ENCODE measurements around the gene AHCYL1. TPM values are rescaled to one million over a fixed set of nuclear protein-coding genes. Genes with fewer than 3 reads are reported as not detected.

AHCYL1 gene
- total RNA-seq, 4 donors from 2014 or later: 82.6 to 102 (median 92.4) TPM

DNA sequence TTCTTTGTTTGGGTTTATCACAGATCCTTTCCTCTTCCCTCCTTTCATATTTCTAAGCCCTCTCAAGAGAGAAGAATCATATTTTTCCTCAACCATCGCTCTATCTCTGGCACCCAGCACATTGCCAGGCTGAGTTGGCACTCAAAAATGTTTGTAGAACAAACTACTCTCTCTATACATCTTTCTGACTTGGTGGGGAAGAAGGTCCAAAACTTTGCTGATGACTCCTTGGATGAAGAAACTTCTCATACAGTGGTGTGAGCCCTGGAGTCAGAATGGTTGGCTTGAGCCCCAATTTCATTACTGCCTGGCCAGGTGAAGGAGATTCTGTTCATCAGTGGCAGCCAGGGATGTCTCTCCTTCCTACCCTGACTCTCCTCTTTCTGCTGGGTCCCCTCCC is 74.0 kb downstream of the AHCYL1 start:
- Histone ChIP-seq H3K36me3 (peaks cover 0 to 69% of the 10 kb centered on the region in 2 donors), H3K4me1 (peaks cover 0 to 27% (median 6%) of the 10 kb centered on the region in 3 donors), H3K4me3 (no peak overlapping the region), H3K27me3 (no peaks in the 10 kb centered on the region), H3K9me3 (no peaks in the 10 kb centered on the region), H3K27ac (no peak overlapping the region)
- no peak for ATAC-seq
- 29 to 38% methylated on average over 1 of the region's 1 CpG for WGBS, 2 donors (ENCODE audit: low coverage in 1 of 2)
- TF ChIP-seq, protein P1, sequence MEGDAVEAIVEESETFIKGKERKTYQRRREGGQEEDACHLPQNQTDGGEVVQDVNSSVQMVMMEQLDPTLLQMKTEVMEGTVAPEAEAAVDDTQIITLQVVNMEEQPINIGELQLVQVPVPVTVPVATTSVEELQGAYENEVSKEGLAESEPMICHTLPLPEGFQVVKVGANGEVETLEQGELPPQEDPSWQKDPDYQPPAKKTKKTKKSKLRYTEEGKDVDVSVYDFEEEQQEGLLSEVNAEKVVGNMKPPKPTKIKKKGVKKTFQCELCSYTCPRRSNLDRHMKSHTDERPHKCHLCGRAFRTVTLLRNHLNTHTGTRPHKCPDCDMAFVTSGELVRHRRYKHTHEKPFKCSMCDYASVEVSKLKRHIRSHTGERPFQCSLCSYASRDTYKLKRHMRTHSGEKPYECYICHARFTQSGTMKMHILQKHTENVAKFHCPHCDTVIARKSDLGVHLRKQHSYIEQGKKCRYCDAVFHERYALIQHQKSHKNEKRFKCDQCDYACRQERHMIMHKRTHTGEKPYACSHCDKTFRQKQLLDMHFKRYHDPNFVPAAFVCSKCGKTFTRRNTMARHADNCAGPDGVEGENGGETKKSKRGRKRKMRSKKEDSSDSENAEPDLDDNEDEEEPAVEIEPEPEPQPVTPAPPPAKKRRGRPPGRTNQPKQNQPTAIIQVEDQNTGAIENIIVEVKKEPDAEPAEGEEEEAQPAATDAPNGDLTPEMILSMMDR (IDR thresholded peaks at IDR 0.05): no peak
- TF ChIP-seq EP300 (IDR thresholded peaks at IDR 0.05): no peak
- no peak for TF ChIP-seq POLR2AphosphoS5 (IDR thresholded peaks at IDR 0.05)
- no peak for TF ChIP-seq POLR2A (IDR thresholded peaks at IDR 0.05)

DNA sequence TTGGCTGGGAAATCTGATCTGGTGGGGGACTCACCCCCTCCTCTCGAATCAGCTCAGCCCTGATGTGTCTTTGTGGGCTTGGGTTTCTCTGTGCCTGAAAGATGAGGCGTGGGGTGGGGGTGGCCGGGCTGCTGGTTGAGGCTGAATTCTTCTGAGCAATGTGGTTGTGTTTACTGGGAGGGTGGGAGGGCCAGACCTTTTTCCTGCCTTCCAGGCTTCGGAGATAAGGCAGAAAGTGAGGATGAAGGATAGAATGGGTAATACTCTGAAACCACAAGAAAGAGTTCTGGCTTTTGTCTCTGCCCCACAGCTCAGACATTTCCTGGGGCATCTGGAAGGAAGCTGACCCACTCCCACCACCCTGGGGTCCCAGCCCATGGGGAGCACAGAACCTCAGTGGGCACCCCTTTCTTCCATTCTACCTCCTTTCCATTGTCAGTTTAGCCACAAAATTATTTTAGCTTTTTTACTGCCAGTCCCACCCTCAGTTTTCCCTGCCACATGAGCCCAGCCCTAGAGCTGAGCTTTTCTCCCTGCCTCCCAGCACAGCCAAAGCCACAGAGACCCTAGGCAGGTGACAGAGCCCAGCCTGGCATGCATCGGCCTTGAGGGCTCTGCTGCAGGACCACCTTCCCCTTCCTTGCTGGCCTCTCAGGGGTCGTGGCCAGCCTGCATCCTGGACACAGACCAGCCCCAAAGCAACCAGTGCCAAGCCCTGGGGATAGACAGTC is 74.7 kb downstream of the AHCYL1 start:
- no peak overlapping the region for H3K4me3 ChIP-seq
- H3K27ac ChIP-seq: no peak overlapping the region
- WGBS, 2 donors (ENCODE audit: low coverage in 1 of 2): 45 to 81% methylated on average over 2 to 3 of the region's 6 CpGs
- H3K4me1 ChIP-seq: peaks cover 0 to 27% (median 6%) of the 10 kb centered on the region in 3 donors
- peaks cover 0 to 62% of the 10 kb centered on the region in 2 donors for H3K36me3 ChIP-seq
- TF ChIP-seq, protein P1 (IDR thresholded peaks at IDR 0.05): no peak
- no peak for TF ChIP-seq EP300 (IDR thresholded peaks at IDR 0.05)
- no peak for TF ChIP-seq POLR2A (IDR thresholded peaks at IDR 0.05)
- TF ChIP-seq POLR2AphosphoS5 (IDR thresholded peaks at IDR 0.05): no peak
- no peaks in the 10 kb centered on the region for H3K27me3 ChIP-seq
- ATAC-seq: no peak
- no peaks in the 10 kb centered on the region for H3K9me3 ChIP-seq

DNA sequence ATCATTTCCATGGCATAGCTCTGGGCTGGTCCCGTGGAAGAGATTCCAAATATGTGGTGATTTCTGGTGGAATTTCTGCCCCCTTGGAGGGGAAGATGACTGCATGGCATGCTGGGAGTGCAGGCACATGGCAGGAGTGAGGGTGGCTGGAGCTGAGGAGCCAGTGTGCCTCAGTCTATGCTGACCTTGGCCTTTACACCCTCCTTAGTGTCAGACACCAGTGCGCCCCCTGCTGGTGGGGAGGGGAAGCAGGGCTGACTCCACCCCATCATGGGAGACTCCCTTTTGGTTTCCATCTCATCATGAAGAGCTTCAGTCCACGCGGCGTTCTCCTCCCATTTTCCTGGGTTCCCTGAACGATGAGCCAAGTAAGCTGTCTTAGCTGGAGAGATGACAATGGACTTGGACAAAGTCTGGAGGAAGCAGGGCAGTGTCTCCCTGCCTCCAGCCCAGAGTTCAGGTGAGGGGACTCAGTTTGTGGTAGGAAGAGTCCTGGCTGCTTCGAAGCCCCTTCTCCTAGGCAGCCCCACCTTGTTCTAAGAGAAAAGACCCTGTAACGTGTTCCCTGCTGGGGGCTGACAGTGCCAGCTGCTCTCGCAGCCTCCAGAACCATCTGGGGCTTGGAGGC is 75.6 kb downstream of the AHCYL1 start:
- WGBS, 2 donors (ENCODE audit: low coverage in 1 of 2): 93 to 100% methylated on average over 1 to 4 of the region's 9 CpGs
- H3K36me3 ChIP-seq: peaks cover 0 to 54% of the 10 kb centered on the region in 2 donors
- no peaks in the 10 kb centered on the region for H3K27me3 ChIP-seq
- ATAC-seq: no peak
- H3K4me3 ChIP-seq: no peak overlapping the region
- no peaks in the 10 kb centered on the region for H3K9me3 ChIP-seq
- no peak overlapping the region for H3K27ac ChIP-seq
- TF ChIP-seq, protein P1 (IDR thresholded peaks at IDR 0.05): peak in 2 of 4 experiments; percentile 43 to 60
- TF ChIP-seq EP300 (IDR thresholded peaks at IDR 0.05) (no peak), POLR2A (IDR thresholded peaks at IDR 0.05) (no peak), POLR2AphosphoS5 (IDR thresholded peaks at IDR 0.05) (no peak)
- peaks cover 0 to 27% (median 6%) of the 10 kb centered on the region in 3 donors for H3K4me1 ChIP-seq

DNA sequence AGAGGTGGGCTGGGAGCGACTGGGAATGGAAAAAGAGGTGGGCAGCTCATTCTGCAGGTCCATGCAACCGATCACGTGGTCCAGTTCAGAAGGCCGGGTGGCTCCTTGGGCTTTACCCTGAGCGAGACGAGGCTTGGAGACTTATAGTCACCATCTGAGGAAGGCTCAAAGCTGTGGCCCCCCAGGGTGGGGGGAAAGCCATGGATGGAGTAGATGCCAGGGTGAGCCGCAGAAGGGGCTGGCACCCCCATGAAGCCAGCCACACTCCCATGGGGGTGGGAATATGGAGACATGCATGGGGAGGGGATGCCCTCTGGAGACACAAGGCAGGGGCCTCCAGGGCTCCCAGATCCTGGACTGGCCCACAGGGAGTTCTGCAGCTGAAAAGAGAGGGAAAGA is 76.1 kb downstream of the AHCYL1 start:
- no peak for ATAC-seq
- TF ChIP-seq, protein P1 (IDR thresholded peaks at IDR 0.05): no peak
- no peak for TF ChIP-seq POLR2AphosphoS5 (IDR thresholded peaks at IDR 0.05)
- TF ChIP-seq EP300 (IDR thresholded peaks at IDR 0.05): no peak
- no peak for TF ChIP-seq POLR2A (IDR thresholded peaks at IDR 0.05)
- Histone ChIP-seq H3K4me1 (peaks cover 0 to 27% (median 6%) of the 10 kb centered on the region in 3 donors), H3K27me3 (no peaks in the 10 kb centered on the region), H3K36me3 (peaks cover 0 to 48% of the 10 kb centered on the region in 2 donors), H3K4me3 (no peak overlapping the region), H3K9me3 (no peaks in the 10 kb centered on the region), H3K27ac (no peak overlapping the region)
- WGBS, 2 donors (ENCODE audit: low coverage in 1 of 2): 100% methylated on average over 2 of the region's 7 CpGs; no CpG with 5 or more reads in 1 of the 2 donors
